Suppressor macrophage (primary cell): ENCODE measurements around the gene DNAH6.
"Not testable (repeated sequence)": the region's sequence is repeated elsewhere in the genome, so short reads cannot be mapped to it uniquely, and the experiment has no call there.

Experiments used
- DNase-seq, 4 experiments: peaks; one replicate each; pipeline ENCODE4 v3.0.0-alpha.2; 2020 to 2022

DNAH6 gene

DNA sequence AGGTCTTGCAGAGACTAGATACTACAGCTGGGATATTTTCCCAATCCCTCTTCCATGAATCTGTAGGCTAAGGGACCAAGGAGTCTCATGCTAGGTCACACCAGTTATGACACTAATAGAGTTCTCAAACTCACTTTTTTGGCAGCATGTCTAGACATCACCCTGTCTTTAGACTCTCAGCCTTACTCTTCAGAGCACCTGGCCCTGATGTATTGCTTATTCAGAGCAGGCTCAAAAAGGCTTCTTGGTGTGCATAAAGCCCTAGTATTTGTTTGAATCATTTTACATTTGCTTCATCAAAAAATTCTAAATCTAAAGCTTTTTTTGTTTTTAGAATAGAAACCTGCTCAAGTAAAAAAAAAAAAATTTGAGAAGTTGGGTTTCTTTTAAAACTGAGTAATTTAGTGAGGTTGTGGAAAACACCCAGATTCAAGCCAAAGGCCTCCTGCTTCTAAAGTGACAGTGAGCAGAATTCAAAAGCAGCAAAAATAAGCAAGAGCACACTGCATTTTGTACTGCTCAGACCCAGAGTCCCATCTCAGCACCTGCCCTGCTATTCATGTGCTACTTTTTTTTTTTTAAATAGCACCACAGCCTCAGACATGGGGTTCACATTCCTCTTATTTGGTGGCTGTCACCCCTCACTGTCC, 18.0 kb upstream of the DNAH6 start:
- no peak for DNase-seq

DNA sequence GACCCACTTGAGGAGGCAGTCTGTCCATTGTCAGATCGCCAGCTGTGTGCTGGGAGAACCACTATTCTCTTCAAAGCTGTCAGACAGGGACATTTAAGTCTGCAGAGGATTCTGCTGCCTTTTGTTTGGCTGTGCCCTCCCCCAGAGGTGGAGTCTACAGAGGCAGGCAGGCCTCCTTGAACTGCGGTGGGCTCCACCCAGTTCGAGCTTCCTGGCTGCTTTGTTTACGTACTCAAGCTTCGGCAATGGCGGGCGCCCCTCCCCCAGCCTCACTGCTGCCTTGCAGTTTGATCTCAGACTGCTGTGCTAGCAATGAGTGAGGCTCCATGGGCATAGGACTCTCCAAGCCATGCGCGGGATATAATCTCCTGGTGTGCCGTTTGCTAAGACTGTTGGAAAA, 5.3 kb upstream of the DNAH6 start:
- not testable (repeated sequence) for DNase-seq

DNA sequence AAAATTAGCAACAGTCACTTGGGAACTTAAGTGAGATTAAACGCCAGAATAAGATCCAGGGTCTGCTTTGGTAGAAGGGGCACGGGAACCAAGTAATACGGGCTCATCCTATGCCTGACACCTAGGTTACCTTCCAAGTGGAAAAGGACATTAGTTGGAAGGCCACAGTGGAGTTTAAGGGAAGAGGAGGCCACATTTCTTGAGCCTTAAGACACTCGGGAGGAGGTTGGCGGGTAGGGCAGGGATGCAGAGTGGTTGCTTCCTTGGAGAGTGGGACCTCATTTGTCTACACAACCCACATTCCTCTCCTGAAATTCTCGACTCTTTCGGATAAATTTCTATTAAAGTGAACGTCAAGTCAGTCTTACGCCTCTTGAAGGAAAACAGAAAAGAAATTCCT, 510 bp upstream of the DNAH6 start:
- no peak for DNase-seq

DNA sequence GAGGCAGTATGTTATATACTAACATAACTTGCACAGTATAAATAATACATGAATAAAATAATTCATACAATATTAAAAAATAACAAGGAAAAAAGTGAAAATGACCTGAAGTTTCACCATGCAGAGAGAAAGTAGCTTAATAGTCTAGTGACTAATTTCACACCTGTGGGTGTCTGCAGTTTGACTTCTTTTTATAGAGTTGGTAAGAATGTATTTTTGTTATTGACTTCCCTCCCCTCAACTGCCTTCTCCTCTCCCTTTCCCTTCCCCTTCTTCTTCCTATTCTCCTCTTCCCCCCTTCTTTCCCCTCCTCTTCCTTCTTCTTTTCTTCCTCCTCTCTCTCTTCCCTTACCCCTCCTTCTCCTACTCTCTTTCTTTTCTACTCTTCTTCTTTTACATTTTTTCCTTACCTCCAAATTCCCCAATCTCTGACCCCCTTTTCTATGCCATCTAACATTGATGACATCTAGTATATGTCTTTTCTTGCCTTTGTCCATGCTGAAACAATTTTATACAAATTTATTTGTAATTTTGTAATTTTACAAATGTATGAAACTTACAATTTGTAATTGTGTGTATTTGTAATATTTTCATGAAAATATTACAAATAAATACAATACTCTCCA, 3.1 kb downstream of the DNAH6 start:
- no peak for DNase-seq

- DNase-seq, result no peak
Observed at GRCh38 chr2:84526562-84526961, 10.3 kb downstream of the DNAH6 start.

DNA sequence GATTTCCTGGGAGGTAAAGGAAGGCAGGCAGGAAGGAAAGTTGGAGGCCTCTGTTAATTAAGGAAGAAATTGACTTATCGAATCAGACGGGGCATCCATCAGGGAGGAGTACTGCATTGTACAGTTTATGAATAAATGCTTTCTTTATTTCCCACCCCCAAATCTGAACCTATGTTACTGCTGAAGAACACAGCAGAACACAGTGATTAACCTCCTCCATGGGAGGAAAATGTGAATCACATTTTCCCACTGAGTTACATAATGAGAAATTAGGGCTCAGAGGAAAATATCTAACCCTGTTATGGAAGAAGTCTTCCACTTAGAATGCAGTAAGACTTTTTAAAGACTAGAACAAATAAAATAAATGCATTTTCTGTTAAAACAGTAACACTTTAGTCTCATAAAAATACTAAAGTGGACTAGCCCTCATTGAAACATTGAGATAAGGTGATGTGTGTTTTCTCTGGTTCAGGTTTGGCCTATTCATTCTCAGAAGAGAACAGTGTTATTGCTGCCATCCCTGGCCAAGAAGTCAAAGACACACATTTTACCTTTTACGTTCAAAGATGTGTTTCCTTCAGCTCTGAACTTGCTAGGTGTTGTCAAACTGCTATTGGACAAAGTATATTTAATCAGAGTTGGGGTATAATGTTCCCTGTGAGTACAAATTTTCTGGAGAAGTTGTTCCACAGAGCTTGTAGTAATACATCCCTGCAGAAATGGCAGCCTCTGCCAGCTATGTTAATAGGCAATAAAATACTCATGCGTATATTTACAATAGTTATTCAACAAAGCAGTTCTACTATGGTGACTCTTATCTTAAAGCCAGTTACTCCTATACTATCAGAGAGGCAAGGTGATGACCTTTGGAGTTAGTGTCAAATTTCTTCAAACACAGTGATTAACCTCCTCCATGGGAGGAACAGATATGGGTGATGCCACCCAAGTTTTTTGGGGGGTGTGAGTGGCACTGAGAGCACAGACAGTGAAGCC, 11.1 kb downstream of the DNAH6 start:
- DNase-seq, result no peak

- no peak for DNase-seq
Observed at GRCh38 chr2:84532291-84532690, 16.0 kb downstream of the DNAH6 start.

GRCh38 chr2:84534225-84534624, 17.9 kb downstream of the DNAH6 start:
- no peak for DNase-seq

GRCh38 chr2:84537251-84537650, 21.0 kb downstream of the DNAH6 start:
- no peak for DNase-seq

- DNase-seq, result no peak
Observed at GRCh38 chr2:84539729-84540128, 23.4 kb downstream of the DNAH6 start.

GRCh38 chr2:84545005-84545404, 28.7 kb downstream of the DNAH6 start:
- DNase-seq, result no peak

GRCh38 chr2:84546551-84546950, 30.3 kb downstream of the DNAH6 start:
- no peak for DNase-seq

DNA sequence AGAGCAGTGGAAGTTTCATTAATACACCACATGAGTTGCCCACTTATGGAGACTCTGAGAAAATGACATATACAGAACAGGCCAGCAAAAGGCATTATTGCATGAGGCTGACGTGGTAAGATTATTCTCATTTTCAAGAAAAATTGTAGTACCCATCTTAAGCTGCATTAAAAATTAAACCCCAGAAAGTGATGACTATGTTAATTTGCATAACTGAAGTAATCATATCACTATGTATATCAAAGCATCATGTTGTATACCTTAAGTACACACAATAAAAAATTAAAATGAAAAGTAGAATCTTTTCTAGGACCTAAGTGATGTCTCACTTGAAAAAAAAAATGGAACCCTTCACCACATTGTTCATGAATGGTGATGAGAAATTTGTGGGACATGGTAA, 32.0 kb downstream of the DNAH6 start:
- DNase-seq, result no peak

- no peak for DNase-seq
Observed at GRCh38 chr2:84550916-84551315, 34.6 kb downstream of the DNAH6 start.

GRCh38 chr2:84551526-84551925, 35.2 kb downstream of the DNAH6 start:
- not testable (repeated sequence) for DNase-seq

DNA sequence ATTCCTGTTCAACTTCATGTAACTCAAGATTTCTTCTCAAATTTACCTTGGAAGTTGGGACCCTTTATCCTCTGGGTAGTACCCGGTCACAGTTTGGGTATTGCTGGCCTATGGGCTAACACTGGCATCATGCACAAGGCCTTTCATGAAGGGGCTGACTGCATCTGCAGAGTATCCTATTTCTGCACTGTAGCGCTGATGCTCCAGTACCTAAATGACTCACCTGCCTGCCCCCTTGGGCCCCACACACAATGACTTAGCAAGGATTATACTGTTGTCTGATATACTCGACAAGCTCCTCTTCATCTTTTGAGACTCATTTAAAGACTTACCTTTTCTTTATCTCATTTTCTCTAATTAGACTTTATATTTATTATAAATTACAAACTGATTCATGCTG, 39.9 kb downstream of the DNAH6 start:
- DNase-seq, result no peak

- DNase-seq, result no peak
Observed at GRCh38 chr2:84559838-84560237, 43.5 kb downstream of the DNAH6 start.

GRCh38 chr2:84579661-84580060, 63.4 kb downstream of the DNAH6 start:
- DNase-seq, result no peak

DNA sequence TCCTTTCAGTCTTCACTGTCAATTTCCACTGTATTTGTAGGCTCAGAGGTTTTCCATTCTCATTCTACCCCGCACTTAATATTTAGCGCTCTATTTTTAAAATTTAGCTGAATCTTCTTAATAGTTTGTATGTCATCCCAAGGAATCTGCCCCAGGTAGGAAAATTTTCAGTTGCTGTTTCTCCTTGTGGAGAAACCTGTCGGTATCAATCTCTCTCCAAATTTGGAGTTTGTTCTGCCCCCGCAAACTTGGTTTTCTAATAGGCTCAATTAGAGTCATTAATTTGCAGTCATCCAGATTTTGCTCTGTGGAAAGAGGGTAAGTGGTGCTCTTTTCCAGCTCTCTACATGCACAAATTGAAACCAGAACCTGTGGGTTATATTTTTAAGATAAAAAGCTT, 87.6 kb downstream of the DNAH6 start:
- no peak for DNase-seq

- DNase-seq, result no peak
Observed at GRCh38 chr2:84613082-84613481, 96.8 kb downstream of the DNAH6 start.

DNA sequence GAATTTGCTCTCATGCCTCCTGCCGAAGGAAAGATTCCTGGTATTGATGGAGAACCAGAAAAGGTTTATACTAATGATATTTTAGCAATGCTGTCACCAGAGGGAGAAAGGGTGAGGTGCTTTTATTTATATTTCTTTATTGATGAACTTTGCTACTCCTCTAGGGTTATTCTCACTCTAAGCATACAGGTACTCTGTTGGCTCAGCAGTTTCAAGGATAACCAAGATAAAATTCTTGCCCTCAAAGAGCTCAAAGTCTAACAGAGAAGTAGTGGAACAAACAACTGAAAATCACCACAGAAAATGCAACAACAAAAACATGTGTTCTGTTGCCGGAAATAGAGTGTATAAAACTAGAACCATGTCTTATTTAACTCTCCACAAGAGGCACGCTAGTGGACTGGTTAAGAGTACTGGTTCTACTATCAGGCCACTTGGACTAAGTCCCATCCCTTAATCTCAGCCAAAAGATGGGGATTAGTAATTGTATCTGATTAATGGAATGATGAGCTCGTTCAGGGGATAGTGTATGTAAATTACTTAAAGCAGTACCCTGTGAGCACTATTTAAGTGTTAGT, 103.6 kb downstream of the DNAH6 start:
- no peak for DNase-seq

DNA sequence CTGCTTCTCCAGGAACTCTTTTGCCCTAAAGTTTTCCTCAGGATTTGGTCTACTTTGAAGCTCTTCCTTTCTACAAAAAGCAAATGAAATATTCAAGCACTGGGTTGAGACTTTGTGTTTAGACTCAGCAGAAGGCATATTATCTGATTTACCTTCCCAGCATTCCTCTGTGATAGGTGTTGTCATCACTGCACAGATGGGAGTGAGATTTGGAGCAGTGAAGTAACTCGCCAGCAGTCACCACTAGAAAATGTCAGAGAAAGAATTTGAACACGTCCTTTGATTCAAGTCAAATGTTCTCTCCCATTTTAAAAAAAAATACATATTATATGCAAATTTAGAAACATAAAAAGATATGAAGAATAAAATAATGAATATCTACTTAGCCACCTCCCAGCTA, 112.2 kb downstream of the DNAH6 start:
- no peak for DNase-seq

- no peak for DNase-seq
Observed at GRCh38 chr2:84629550-84629949, 113.3 kb downstream of the DNAH6 start.
